ENCODE data around the gene B4GALNT3. TPM values are rescaled to one million over a fixed set of nuclear protein-coding genes. Genes with fewer than 3 reads are reported as not detected.

The B4GALNT3 gene
- total and polyA plus RNA-seq, 7 donors, result 0.21 to 4.0 (median 0.57) TPM

DNA sequence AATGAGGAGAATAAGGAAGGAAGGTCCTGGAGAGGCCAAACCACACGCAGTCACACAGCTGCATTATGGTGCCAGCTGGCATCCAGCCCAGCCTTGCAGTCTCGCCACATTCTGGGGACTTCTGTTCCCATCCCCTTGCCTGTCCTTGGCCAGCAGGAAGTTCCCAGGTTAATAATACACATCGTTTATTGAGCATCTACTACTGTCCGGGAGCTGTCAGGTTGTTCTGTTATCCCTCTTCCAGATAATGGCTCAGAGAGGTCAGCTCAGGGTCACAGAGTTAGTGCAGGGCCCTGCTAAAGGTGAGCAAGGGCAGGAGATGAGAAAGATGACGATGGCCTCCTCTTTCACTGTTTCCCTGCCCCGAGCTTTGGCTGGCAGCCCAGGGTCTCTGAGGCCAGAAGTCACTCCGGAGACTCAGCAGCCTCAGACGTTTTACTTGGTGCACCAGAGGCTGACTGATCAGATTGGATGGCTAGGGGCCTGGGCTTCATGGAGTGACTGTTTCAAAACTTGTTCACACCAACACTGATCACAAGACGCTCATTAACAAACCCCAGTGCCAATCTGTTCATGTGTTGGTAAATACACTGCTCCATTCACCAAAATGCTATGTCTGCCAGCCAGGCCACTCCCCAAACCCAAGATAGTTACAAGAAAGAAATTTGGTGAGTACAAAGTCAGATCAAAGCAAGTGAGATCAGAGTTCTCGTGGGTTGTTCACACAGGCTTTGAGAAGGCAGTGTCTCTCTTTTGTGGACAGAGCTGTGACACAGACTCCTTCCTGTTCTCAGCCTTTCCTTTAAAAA is 79.2 kb downstream of the B4GALNT3 start:
- no peaks in the 10 kb centered on the region for H3K9me3 ChIP-seq
- DNase-seq (peak; percentile 55 to 68), ATAC-seq (peak in 1 of 4 donors; percentile 39)
- intact Hi-C loops (cut with DNase I), result no loop called here
- H3K27me3 ChIP-seq (ENCODE audit: insufficient read depth in 3 of 3, low read length in 2 of 3), result peaks cover 0 to 4% (median 0%) of the 10 kb centered on the region in 3 donors
- TF ChIP-seq, protein P1, sequence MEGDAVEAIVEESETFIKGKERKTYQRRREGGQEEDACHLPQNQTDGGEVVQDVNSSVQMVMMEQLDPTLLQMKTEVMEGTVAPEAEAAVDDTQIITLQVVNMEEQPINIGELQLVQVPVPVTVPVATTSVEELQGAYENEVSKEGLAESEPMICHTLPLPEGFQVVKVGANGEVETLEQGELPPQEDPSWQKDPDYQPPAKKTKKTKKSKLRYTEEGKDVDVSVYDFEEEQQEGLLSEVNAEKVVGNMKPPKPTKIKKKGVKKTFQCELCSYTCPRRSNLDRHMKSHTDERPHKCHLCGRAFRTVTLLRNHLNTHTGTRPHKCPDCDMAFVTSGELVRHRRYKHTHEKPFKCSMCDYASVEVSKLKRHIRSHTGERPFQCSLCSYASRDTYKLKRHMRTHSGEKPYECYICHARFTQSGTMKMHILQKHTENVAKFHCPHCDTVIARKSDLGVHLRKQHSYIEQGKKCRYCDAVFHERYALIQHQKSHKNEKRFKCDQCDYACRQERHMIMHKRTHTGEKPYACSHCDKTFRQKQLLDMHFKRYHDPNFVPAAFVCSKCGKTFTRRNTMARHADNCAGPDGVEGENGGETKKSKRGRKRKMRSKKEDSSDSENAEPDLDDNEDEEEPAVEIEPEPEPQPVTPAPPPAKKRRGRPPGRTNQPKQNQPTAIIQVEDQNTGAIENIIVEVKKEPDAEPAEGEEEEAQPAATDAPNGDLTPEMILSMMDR (IDR thresholded peaks at IDR 0.05), result no peak
- no peak overlapping the region for H3K4me3 ChIP-seq
- no peaks in the 10 kb centered on the region for H3K36me3 ChIP-seq (ENCODE audit: insufficient read depth in 1 of 2, low read depth in 1 of 2)
- no peak overlapping the region for H3K27ac ChIP-seq
- WGBS, 3 donors, result 31 to 42% (median 39%) methylated on average over 10 of the region's 10 CpGs
- no peaks in the 10 kb centered on the region for H3K4me1 ChIP-seq

DNA sequence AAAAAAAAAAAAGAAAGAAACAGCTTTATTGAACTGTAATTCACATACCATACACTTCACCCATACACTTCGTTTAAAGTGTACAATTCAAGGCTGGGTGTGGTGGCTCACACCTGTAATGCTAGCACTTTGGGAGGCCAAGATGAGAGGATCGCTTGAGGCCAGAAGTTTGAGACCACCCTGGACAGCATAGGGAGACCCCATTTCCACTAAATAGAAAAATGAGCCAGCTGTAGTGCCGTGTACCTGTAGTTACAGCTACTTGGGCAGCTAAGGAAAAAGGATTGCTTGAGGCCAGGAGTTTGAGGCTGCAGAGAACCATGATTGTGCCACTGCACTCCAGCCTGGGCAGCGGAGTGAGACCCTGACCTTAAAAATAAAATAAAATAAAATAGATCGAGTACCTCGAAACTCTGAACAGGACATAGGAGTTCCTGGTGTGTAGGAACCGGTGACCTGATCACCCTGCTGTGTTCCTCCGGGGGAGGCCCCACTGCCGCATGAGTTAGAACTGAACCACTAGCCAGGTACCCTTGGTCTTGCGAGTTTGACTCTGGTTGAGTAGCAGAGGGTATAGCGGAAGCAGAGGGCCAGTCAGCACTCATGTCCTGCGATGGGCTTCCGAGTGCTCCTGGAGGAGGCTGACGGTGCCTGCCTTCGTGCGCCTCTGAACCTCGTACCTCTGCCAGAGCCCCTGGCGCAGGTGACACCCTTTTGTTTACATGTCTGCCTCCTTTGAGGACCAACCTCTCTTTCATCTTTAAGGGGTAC is 80.0 kb downstream of the B4GALNT3 start:
- DNase-seq (no peak), ATAC-seq (no peak)
- intact Hi-C loops (cut with DNase I), result no loop called here
- H3K9me3 ChIP-seq, result no peaks in the 10 kb centered on the region
- 93 to 97% (median 96%) methylated on average over 18 of the region's 18 CpGs for WGBS, 3 donors
- H3K36me3 ChIP-seq (ENCODE audit: insufficient read depth in 1 of 2, low read depth in 1 of 2), result no peaks in the 10 kb centered on the region
- H3K27me3 ChIP-seq (ENCODE audit: insufficient read depth in 3 of 3, low read length in 2 of 3), result peaks cover 0 to 2% (median 0%) of the 10 kb centered on the region in 3 donors
- H3K4me1 ChIP-seq, result no peaks in the 10 kb centered on the region
- no peak overlapping the region for H3K27ac ChIP-seq
- TF ChIP-seq, protein P1 (IDR thresholded peaks at IDR 0.05), result no peak
- no peak overlapping the region for H3K4me3 ChIP-seq

DNA sequence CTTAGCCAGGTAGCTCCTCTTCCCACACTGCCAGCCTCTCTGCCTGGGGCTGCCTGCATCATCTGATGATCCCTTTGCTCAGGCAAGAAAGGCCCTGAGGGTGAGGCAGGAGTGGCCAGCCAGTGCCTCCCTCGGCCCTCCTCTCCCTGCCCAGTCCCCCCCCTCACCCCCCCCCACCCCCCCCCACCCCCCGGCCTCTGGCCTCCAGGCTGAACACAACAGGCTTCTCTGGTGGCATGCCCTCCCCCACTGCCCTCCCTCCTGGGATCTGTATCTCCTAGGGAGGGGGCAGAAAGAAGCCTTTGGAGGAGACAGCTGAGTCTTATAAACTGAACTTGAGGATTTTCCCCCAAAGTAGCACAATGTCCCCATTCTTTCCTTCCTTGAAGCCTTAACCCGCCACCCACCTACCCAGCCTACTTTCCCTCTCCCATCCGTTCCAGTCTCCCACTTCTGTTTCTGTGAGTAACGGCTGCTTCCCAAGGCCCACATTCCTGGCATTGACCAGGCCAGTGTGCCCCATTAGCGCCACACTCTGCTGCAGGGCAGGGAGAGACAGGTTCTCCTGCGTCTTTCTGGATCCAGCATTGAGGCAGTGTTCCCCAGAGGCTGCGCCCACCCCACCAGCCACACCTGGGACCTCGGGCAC is 82.1 kb downstream of the B4GALNT3 start:
- TF ChIP-seq, protein P1 (IDR thresholded peaks at IDR 0.05), result no peak
- no peak for ATAC-seq
- H3K4me1 ChIP-seq, result peaks cover 2% of the 10 kb centered on the region

DNA sequence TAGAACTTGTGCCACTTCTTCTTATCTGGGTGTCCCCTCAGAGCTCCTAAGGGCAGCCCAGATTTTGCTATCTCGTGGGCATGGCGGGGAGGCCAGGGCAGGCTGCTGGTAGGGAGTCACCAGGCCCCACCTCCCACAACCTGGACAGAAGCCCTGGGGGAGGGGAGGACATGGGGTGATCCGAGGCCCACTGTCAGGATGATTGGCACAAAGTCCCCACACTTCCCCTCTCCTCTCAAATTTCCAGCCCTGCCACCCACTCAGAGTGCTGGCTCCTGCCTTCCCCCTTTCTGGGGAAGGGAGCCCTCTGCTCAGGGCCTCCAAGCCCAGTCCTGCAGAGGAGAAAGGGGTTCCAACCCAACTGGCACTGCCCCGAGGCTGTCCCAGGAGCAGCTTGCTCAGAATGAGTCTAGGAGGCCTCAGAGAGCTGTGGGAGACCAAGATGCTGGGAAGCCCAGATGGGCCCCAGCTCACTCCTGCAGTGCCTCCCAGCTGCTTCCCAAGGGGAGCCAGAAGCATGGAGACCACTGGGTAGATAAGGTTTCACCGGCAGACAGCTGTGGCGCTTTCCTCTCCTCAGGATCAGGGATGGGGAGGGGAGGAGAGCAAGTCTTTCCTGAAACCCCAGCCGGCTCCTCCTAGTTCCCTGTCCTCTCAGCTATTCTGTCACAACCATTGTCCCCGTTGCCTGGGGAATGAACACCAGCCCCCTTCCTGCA is 82.8 kb downstream of the B4GALNT3 start:
- WGBS, 3 donors, result 52 to 63% (median 57%) methylated on average over 8 of the region's 8 CpGs
- intact Hi-C loops (cut with DNase I), result no loop called here
- no peak for DNase-seq
- TF ChIP-seq, protein P1 (IDR thresholded peaks at IDR 0.05), result no peak
- Histone ChIP-seq H3K4me1 (peaks cover 3% of the 10 kb centered on the region), H3K4me3 (no peak overlapping the region), H3K9me3 (no peaks in the 10 kb centered on the region), H3K27ac (no peak overlapping the region), H3K36me3 (ENCODE audit: insufficient read depth in 1 of 2, low read depth in 1 of 2) (no peaks in the 10 kb centered on the region), H3K27me3 (ENCODE audit: insufficient read depth in 3 of 3, low read length in 2 of 3) (peaks cover 0 to 4% (median 0%) of the 10 kb centered on the region in 3 donors)
- ATAC-seq, result no peak

More for the DNA sequence above, 82.1 kb downstream of the B4GALNT3 start:
- WGBS, 3 donors, result 62 to 89% (median 74%) methylated on average over 7 to 8 of the region's 9 CpGs
- Histone ChIP-seq H3K9me3 (no peaks in the 10 kb centered on the region), H3K27ac (no peak overlapping the region), H3K4me3 (no peak overlapping the region), H3K27me3 (ENCODE audit: insufficient read depth in 3 of 3, low read length in 2 of 3) (peaks cover 0 to 4% (median 0%) of the 10 kb centered on the region in 3 donors), H3K36me3 (ENCODE audit: insufficient read depth in 1 of 2, low read depth in 1 of 2) (no peaks in the 10 kb centered on the region)
- no peak for DNase-seq
- intact Hi-C loops (cut with DNase I), result no loop called here
